Measurements from ENCODE around the gene HSPBP1.

The HSPBP1 gene

DNA sequence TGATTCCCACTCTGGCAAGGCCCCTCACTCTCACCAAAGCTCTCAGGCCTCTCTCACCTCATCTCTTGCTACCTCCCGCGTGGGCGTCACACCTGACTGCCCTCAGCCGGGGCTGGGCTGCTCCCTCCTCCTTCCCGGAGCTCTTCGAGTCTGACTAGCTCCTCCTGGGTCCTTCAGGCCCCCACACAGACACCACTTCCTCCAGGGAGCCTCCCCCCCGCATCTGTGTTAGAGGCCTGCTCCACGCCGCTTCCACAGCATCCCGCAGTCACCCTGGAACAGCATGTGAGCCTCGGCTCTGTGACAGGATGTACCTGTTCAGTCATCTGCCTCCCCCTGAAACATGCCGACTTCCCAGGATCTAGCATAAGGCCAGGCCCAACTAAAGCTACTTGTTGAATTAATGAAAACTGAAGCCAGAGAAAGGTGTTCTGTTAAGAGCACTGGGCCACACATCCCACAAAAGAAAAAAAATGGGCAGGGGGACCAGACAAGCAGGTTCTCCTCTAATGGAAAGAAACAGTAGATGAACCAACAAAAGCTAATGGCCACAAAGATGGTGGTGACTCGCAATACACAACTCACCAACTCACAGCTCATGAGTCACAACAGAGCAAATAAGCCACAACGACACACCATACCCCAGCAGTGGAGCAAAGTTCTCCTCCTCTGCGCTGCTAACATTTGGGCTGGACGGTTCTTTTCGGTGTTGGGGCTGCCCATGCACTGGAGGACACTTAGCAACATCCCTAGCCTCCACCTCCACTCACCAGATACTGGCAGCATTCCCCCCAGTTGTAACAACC is 24.1 kb downstream of the HSPBP1 start:
- H3K4me3 ChIP-seq (replicated peaks; ENCODE audit: low read depth, low read length): peak overlapping the region; percentile 10
- TF ChIP-seq, protein P1, sequence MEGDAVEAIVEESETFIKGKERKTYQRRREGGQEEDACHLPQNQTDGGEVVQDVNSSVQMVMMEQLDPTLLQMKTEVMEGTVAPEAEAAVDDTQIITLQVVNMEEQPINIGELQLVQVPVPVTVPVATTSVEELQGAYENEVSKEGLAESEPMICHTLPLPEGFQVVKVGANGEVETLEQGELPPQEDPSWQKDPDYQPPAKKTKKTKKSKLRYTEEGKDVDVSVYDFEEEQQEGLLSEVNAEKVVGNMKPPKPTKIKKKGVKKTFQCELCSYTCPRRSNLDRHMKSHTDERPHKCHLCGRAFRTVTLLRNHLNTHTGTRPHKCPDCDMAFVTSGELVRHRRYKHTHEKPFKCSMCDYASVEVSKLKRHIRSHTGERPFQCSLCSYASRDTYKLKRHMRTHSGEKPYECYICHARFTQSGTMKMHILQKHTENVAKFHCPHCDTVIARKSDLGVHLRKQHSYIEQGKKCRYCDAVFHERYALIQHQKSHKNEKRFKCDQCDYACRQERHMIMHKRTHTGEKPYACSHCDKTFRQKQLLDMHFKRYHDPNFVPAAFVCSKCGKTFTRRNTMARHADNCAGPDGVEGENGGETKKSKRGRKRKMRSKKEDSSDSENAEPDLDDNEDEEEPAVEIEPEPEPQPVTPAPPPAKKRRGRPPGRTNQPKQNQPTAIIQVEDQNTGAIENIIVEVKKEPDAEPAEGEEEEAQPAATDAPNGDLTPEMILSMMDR (IDR thresholded peaks at IDR 0.05; ENCODE audit: low read length, missing control alignments): no peak
- peak; percentile 26 for DNase-seq (ENCODE audit: low read depth)

DNA sequence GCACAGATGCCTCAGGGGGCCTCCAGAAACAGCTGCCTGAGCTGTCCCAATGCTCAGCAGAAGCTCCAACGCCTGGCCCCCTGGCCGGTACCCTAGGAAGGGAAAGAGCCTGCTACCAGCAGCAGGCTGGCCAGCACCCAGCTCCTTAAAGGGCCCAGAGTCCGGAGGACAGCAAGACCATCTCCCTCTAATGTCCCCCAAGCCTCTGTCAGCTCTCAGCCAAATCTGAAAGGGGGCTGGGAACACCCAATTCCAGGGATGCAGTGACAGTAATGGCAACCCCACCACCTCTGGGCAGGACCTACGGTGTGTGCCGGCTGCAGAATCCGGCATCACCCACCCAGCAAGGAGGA is 25.3 kb downstream of the HSPBP1 start:
- TF ChIP-seq, protein P1 (IDR thresholded peaks at IDR 0.05; ENCODE audit: low read length, missing control alignments): no peak
- no peak for DNase-seq (ENCODE audit: low read depth)
- H3K4me3 ChIP-seq (replicated peaks; ENCODE audit: low read depth, low read length): no peak overlapping the region

DNA sequence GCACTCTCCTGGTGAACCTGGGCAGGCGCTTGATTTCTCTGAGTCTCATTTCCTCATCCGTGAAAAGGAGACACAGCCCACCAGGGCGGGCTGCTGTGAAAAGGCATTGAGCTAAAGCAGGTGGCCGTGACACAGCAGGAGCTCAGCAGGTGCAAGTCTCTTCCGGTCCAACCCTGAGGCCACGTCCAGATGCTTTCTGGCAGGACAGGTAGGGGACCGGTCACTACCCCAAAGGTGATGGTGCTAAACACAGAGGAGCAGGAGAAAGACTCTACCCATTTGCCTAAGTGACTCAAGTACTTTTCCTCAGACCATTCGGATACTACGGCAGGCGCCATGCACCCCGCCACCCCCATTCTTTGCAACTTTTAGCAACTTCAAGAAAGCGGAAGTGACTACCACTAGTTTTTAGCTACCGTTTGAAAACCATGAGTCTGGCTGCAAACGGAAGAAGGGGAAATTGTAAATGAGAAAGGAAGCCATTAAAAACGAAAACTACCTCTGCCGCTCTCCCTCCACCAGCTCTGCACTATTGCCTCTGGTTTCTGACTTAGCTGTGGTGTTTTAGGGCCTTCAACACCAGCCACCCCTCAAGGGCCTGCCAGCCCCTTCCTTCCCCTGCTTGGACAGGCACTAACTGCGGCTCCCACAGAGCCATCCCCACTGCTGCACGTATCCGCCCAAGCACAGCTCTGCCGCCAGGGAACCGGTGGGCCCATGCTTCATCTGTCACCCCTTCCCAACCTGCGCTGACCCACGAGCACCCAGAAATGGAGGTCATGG is 25.9 kb downstream of the HSPBP1 start:
- TF ChIP-seq, protein P1 (IDR thresholded peaks at IDR 0.05; ENCODE audit: low read length, missing control alignments): no peak
- DNase-seq (ENCODE audit: low read depth): no peak
- no peak overlapping the region for H3K4me3 ChIP-seq (replicated peaks; ENCODE audit: low read depth, low read length)

DNA sequence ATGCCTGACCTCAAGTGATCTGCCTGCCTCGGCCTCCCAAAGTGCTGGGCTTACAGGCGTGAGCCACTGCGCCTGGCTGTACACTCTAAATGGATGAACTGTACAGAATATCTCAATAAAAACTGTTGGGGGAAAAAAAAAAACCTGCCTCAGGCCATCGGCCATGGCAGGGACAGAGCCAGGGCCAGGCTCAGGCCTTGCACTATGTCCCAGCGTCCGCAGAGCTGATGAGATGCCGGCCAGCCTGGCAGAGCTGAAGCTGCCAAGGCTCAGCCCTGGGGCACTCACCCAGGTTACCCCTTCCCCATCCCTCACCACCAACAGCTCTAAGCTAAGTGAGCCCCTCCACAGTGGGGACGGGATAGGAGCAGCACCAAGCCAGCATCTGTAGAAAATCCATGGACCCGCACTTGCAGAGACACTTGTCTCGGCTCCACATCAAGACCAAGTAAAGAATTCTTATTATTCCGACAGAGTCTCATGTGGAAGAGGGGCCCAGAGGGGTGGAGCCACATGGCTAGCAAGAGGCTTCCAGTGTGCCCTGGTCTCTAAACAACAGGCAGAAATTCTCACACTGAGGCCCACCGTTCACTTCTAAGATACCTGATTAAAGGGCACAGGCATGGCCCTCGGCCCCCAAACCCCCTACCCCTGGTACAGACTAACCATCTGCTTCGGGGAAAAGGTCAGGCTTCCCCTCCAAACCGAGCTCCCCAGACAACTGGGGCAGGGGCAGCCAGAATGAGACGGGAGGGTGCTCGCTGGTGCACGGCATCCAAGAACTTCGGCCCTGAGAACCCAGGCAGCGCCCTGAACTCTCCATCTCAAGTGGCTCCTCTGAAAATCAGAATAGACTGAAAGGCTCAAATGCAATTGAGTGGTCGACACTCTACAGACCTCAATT is 26.9 kb downstream of the HSPBP1 start:
- DNase-seq (ENCODE audit: low read depth): no peak
- no peak overlapping the region for H3K4me3 ChIP-seq (replicated peaks; ENCODE audit: low read depth, low read length)
- TF ChIP-seq, protein P1 (IDR thresholded peaks at IDR 0.05; ENCODE audit: low read length, missing control alignments): no peak

DNA sequence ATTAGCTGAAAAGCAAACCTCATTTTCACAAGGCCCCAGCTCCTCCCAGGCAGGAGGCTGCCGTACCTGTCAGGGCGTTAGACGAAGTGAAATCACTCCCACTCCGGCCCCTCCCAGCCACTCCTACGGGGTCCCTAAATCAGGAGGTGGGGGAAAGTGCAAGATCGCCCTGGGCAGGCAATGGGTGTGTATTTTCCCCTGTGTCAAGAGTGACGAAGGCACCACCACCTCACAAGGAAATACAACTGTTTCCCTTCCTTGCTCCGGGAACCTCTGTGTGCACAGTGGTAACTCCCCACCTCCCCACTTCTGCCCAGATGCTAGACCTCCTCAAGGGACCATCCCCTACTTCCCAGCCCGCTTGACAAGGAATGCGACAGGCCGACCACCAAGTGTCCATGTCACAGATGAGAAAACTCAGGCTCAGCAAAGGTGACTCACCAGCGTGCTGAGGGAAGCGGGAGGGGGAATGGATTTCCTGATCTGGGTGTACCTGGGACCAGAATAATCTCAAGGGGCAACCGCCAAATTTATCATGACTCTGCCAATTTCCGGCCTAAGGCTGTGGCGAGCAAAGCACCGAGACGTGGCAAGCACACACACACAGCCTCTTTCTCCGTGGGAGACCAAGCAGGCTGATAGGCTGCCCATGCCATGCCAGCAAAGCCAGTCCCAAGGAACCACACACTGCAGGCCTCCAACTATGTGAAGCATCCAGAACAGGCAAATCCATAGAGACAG is 28.4 kb downstream of the HSPBP1 start:
- TF ChIP-seq, protein P1 (IDR thresholded peaks at IDR 0.05; ENCODE audit: low read length, missing control alignments): no peak
- H3K4me3 ChIP-seq (replicated peaks; ENCODE audit: low read depth, low read length): no peak overlapping the region
- DNase-seq (ENCODE audit: low read depth): peak; percentile 27

Measured in fibroblast of pulmonary artery (primary cell).